Gastroesophageal sphincter (tissue), 4 donors: ENCODE data around the gene ARL6IP5. TPM values are rescaled to one million over a fixed set of nuclear protein-coding genes. Genes with fewer than 3 reads are reported as not detected.
A peak's percentile ranks its signal among the peaks of the same experiment; 100 is the strongest.

ENCODE experiments used
- ATAC-seq: fragments of 150-250 bp; one replicate; pipeline ENCODE4 v1.9.1; 2016; ENCODE audit warnings: mild to moderate bottlenecking, moderate library complexity
- H3K27ac ChIP-seq, 4 donors: fragments of 200-600 bp; sonication (generic) in 3 of 4; 1 replicate in 3 of 4; 2 replicates in 1 of 4; pipeline ENCODE4 v1.5.1; 2016 to 2019
- H3K27me3 ChIP-seq: fragments of 200-600 bp; sonication (generic); one replicate; pipeline ENCODE4 v1.5.1; 2019
- H3K36me3 ChIP-seq, 2 donors: fragments of 200-600 bp; sonication (generic); one replicate each; pipeline ENCODE4 v1.5.1; 2019; ENCODE audit warnings: control low read depth in 1 of 2
- H3K4me1 ChIP-seq, 3 donors: fragments of 200-600 bp; sonication (generic); 1 replicate in 2 of 3; 2 replicates in 1 of 3; pipeline ENCODE4 v1.5.1; 2016 to 2019; ENCODE audit warnings: control low read depth in 2 of 3
- H3K4me3 ChIP-seq, 2 donors: fragments of 200-600 bp; sonication (generic); one replicate each; pipeline ENCODE4 v1.5.1; 2019; ENCODE audit warnings: mild to moderate bottlenecking in 1 of 2, moderate library complexity in 1 of 2
- H3K9me3 ChIP-seq, 3 donors: fragments of 200-600 bp; sonication (generic); one replicate each; pipeline ENCODE4 v1.5.1; 2017 to 2019; ENCODE audit warnings: control low read depth in 2 of 3
- CTCF ChIP-seq, 4 experiments: fragments of 200-600 bp in 2 of 4; fragments of 450-650 bp in 2 of 4; sonication (generic) in 1 of 4; IDR thresholded peaks; one replicate each; pipeline ENCODE4 v1.5.1; 2017 to 2019; ENCODE audit warnings: antibody characterized with exemption in 4 of 4, mild to moderate bottlenecking in 2 of 4, moderate library complexity in 2 of 4
- EP300 ChIP-seq: sonication (generic); formaldehyde crosslinking; IDR thresholded peaks from one replicate; pipeline ENCODE4 v1.6.1; 2017; ENCODE audit warnings: antibody characterized with exemption, mild to moderate bottlenecking
- POLR2A ChIP-seq, 2 donors: fragments of 450-650 bp; IDR thresholded peaks; one replicate each; pipeline ENCODE4 v1.6.1; 2017; ENCODE audit warnings: antibody characterized with exemption in 2 of 2, mild to moderate bottlenecking in 2 of 2, moderate library complexity in 1 of 2
- POLR2AphosphoS5 ChIP-seq: sonication (generic); formaldehyde crosslinking; IDR thresholded peaks from one replicate; pipeline ENCODE4 v1.6.1; 2017; ENCODE audit warnings: antibody characterized with exemption
- WGBS, 2 donors: methylation state at CpG; one replicate each; pipeline ENCODE4 v1.1.5; 2018; ENCODE audit warnings: low coverage in 1 of 2; 5-methylcytosine and 5-hydroxymethylcytosine counted together
- total RNA-seq, 4 donors: library from RNA; depleted of rRNA; stranded (reverse); fragments of >200 nt; gene quantifications; one replicate each; pipeline ENCODE4 v1.1.0, GENCODE V29; 2016

ARL6IP5 gene
- total RNA-seq, 4 donors from 2014 or later, result 153 to 184 (median 170) TPM

GRCh38 chr3:69130689-69131088 lies 46.0 kb downstream of the ARL6IP5 start:
- Histone ChIP-seq H3K9me3 (no peaks in the 10 kb centered on the region), H3K4me1 (no peaks in the 10 kb centered on the region), H3K27me3 (no peaks in the 10 kb centered on the region), H3K4me3 (no peak overlapping the region), H3K27ac (no peak overlapping the region), H3K36me3 (no peaks in the 10 kb centered on the region)
- no peak for ATAC-seq
- no peak for TF ChIP-seq POLR2A (IDR thresholded peaks at IDR 0.05)
- TF ChIP-seq POLR2AphosphoS5, result no peak
- TF ChIP-seq CTCF (IDR thresholded peaks at IDR 0.05), result no peak
- no peak for TF ChIP-seq EP300

GRCh38 chr3:69137005-69137404 lies 52.3 kb downstream of the ARL6IP5 start:
- no peak overlapping the region for H3K4me3 ChIP-seq
- no peaks in the 10 kb centered on the region for H3K27me3 ChIP-seq
- no peak overlapping the region for H3K27ac ChIP-seq
- ATAC-seq, result no peak
- TF ChIP-seq CTCF (IDR thresholded peaks at IDR 0.05) (no peak), POLR2AphosphoS5 (no peak), POLR2A (IDR thresholded peaks at IDR 0.05) (no peak), EP300 (no peak)
- H3K4me1 ChIP-seq, result peaks cover 0 to 1% (median 0%) of the 10 kb centered on the region in 3 donors
- H3K9me3 ChIP-seq, result no peaks in the 10 kb centered on the region
- H3K36me3 ChIP-seq, result no peaks in the 10 kb centered on the region

GRCh38 chr3:69137412-69137811 lies 52.7 kb downstream of the ARL6IP5 start:
- Histone ChIP-seq H3K9me3 (no peaks in the 10 kb centered on the region), H3K27me3 (no peaks in the 10 kb centered on the region), H3K36me3 (no peaks in the 10 kb centered on the region), H3K27ac (no peak overlapping the region), H3K4me3 (no peak overlapping the region), H3K4me1 (peaks cover 0 to 5% (median 0%) of the 10 kb centered on the region in 3 donors)
- no peak for ATAC-seq
- no peak for TF ChIP-seq EP300
- no peak for TF ChIP-seq CTCF (IDR thresholded peaks at IDR 0.05)
- TF ChIP-seq POLR2AphosphoS5, result no peak
- no peak for TF ChIP-seq POLR2A (IDR thresholded peaks at IDR 0.05)
- 89 to 94% methylated on average over 2 of the region's 2 CpGs for WGBS, 2 donors

GRCh38 chr3:69141313-69141712 lies 56.6 kb downstream of the ARL6IP5 start:
- H3K27ac ChIP-seq, result no peak overlapping the region
- H3K9me3 ChIP-seq, result no peaks in the 10 kb centered on the region
- H3K36me3 ChIP-seq, result no peaks in the 10 kb centered on the region
- H3K4me1 ChIP-seq, result peaks cover 0 to 11% (median 0%) of the 10 kb centered on the region in 3 donors
- no peak for ATAC-seq
- no peak overlapping the region for H3K4me3 ChIP-seq
- no peaks in the 10 kb centered on the region for H3K27me3 ChIP-seq
- TF ChIP-seq POLR2AphosphoS5 (no peak), EP300 (no peak), CTCF (IDR thresholded peaks at IDR 0.05) (no peak), POLR2A (IDR thresholded peaks at IDR 0.05) (no peak)

GRCh38 chr3:69142090-69142489 lies 57.4 kb downstream of the ARL6IP5 start:
- WGBS, 2 donors, result 16 to 23% methylated on average over 3 of the region's 3 CpGs
- peaks cover 0 to 11% (median 0%) of the 10 kb centered on the region in 3 donors for H3K4me1 ChIP-seq
- ATAC-seq, result no peak
- TF ChIP-seq POLR2AphosphoS5 (no peak), EP300 (no peak), CTCF (IDR thresholded peaks at IDR 0.05) (no peak), POLR2A (IDR thresholded peaks at IDR 0.05) (no peak)
- no peak overlapping the region for H3K4me3 ChIP-seq
- H3K27me3 ChIP-seq, result no peaks in the 10 kb centered on the region
- peak overlapping the region in 1 of 4 donors; percentile 34 for H3K27ac ChIP-seq
- no peaks in the 10 kb centered on the region for H3K9me3 ChIP-seq
- no peaks in the 10 kb centered on the region for H3K36me3 ChIP-seq
